Measurements from ENCODE around the gene C7orf33. TPM values are rescaled to one million over a fixed set of nuclear protein-coding genes. Genes with fewer than 3 reads are reported as not detected.

The C7orf33 gene
- total RNA-seq, 1 donor from 2014 or later: not detected

DNA sequence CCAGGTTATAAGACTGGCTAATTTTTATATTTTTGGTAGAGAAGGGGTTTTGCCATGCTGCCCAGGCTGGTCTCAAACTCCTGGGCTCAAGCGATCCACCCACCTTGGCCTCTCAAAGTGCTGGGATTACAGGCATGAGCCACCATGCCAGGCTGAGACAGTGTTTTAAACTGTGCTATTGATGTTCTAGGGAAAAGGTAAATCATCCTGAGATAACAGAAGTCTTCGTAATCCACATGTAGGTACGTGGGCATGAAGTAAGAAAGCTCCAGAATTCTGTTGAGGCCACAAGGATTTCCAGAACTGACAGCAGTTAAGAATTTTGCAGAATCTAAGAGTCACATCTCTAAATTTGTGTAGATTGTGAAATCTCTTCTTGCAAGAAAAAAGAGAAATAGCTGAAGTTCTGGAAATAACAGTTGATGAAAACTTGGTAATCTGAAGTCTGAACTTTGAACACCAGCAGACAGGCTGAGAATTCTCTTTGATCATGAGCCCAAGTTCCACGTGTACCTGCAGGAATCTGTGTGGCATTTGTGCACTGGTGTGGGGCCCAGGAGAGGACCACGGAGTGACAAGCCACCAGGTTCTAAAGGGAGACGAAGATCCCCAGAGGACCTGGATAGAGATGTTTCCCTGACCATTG is 24.6 kb downstream of the C7orf33 start:
- no peaks in the 10 kb centered on the region for H3K4me1 Mint-ChIP-seq (ENCODE audit: unreplicated experiment)
- H3K4me3 Mint-ChIP-seq (ENCODE audit: unreplicated experiment): no peak overlapping the region
- H3K9me3 Mint-ChIP-seq (ENCODE audit: unreplicated experiment): peaks cover 8% of the 10 kb centered on the region
- H3K36me3 Mint-ChIP-seq (ENCODE audit: low read depth, unreplicated experiment): no peaks in the 10 kb centered on the region
- H3K27ac Mint-ChIP-seq (ENCODE audit: unreplicated experiment): no peak overlapping the region
- no peak for DNase-seq (ENCODE audit: low spot score)
- TF ChIP-seq CTCF (IDR thresholded peaks at IDR 0.05; ENCODE audit: unreplicated experiment): no peak
- H3K27me3 Mint-ChIP-seq (ENCODE audit: unreplicated experiment): peaks cover 1% of the 10 kb centered on the region

- Mint-ChIP-seq H3K36me3 (ENCODE audit: low read depth, unreplicated experiment) (peaks cover 5% of the 10 kb centered on the region), H3K27ac (ENCODE audit: unreplicated experiment) (no peak overlapping the region), H3K27me3 (ENCODE audit: unreplicated experiment) (no peaks in the 10 kb centered on the region), H3K9me3 (ENCODE audit: unreplicated experiment) (peaks cover 8% of the 10 kb centered on the region), H3K4me1 (ENCODE audit: unreplicated experiment) (peaks cover 4% of the 10 kb centered on the region), H3K4me3 (ENCODE audit: unreplicated experiment) (no peak overlapping the region)
- DNase-seq (ENCODE audit: low spot score): no peak
- no peak for TF ChIP-seq CTCF (IDR thresholded peaks at IDR 0.05; ENCODE audit: unreplicated experiment)
These were observed 30.3 kb downstream of the C7orf33 start for GRCh38 chr7:148620749-148621359.

GRCh38 chr7:148621563-148621962 is 31.0 kb downstream of the C7orf33 start:
- Mint-ChIP-seq H3K9me3 (ENCODE audit: unreplicated experiment) (peaks cover 8% of the 10 kb centered on the region), H3K4me1 (ENCODE audit: unreplicated experiment) (peaks cover 4% of the 10 kb centered on the region), H3K36me3 (ENCODE audit: low read depth, unreplicated experiment) (peaks cover 5% of the 10 kb centered on the region), H3K4me3 (ENCODE audit: unreplicated experiment) (no peak overlapping the region), H3K27ac (ENCODE audit: unreplicated experiment) (no peak overlapping the region), H3K27me3 (ENCODE audit: unreplicated experiment) (no peaks in the 10 kb centered on the region)
- TF ChIP-seq CTCF (IDR thresholded peaks at IDR 0.05; ENCODE audit: unreplicated experiment): no peak
- no peak for DNase-seq (ENCODE audit: low spot score)

GRCh38 chr7:148622887-148623585 is 32.5 kb downstream of the C7orf33 start:
- peaks cover 8% of the 10 kb centered on the region for H3K9me3 Mint-ChIP-seq (ENCODE audit: unreplicated experiment)
- peaks cover 5% of the 10 kb centered on the region for H3K36me3 Mint-ChIP-seq (ENCODE audit: low read depth, unreplicated experiment)
- no peak for DNase-seq (ENCODE audit: low spot score)
- H3K4me1 Mint-ChIP-seq (ENCODE audit: unreplicated experiment): peaks cover 4% of the 10 kb centered on the region
- no peaks in the 10 kb centered on the region for H3K27me3 Mint-ChIP-seq (ENCODE audit: unreplicated experiment)
- no peak overlapping the region for H3K4me3 Mint-ChIP-seq (ENCODE audit: unreplicated experiment)
- no peak overlapping the region for H3K27ac Mint-ChIP-seq (ENCODE audit: unreplicated experiment)
- TF ChIP-seq CTCF (IDR thresholded peaks at IDR 0.05; ENCODE audit: unreplicated experiment): no peak
